ENCODE data around the gene RSRP1. TPM values are rescaled to one million over a fixed set of nuclear protein-coding genes. Genes with fewer than 3 reads are reported as not detected.

Gene RSRP1
- total RNA-seq, 4 donors from 2014 or later, result 23.1 to 133 (median 59.4) TPM

DNA sequence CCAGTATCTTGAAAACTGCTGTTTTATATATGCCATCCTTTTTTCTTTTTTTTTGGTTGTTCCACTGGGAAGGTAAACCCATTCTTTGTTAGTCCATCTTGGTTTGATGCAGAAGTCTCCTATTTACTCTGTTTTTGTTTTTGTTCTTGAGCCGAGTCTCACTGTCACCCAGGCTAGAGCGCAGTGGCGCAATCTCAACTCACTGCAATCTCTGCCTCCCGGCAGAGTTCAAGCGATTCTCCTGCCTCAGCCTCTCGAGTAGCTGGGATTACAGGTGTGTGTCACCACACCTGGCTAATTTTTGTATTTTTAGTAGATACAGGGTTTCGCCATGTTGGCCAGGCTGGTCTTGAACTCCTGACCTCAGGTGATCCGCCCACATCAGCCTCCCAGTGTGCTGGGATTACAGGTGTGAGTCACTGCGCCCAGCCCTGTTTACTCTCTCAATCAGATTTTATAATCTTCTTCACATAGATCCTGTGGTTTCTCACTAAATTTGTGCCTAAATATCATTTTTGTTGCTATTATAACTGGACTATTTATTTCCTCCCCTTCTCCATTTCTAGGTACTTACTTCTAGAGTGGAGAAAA, 27.5 kb downstream of the RSRP1 start:
- H3K4me1 ChIP-seq, result no peaks in the 10 kb centered on the region
- no peaks in the 10 kb centered on the region for H3K27me3 ChIP-seq
- 97 to 100% methylated on average over 4 of the region's 9 CpGs for WGBS, 2 donors (ENCODE audit: low coverage in 1 of 2)
- H3K9me3 ChIP-seq, result no peaks in the 10 kb centered on the region
- TF ChIP-seq POLR2A (IDR thresholded peaks at IDR 0.05) (no peak), POLR2AphosphoS5 (IDR thresholded peaks at IDR 0.05) (no peak), EP300 (IDR thresholded peaks at IDR 0.05) (no peak)
- TF ChIP-seq, protein P1, sequence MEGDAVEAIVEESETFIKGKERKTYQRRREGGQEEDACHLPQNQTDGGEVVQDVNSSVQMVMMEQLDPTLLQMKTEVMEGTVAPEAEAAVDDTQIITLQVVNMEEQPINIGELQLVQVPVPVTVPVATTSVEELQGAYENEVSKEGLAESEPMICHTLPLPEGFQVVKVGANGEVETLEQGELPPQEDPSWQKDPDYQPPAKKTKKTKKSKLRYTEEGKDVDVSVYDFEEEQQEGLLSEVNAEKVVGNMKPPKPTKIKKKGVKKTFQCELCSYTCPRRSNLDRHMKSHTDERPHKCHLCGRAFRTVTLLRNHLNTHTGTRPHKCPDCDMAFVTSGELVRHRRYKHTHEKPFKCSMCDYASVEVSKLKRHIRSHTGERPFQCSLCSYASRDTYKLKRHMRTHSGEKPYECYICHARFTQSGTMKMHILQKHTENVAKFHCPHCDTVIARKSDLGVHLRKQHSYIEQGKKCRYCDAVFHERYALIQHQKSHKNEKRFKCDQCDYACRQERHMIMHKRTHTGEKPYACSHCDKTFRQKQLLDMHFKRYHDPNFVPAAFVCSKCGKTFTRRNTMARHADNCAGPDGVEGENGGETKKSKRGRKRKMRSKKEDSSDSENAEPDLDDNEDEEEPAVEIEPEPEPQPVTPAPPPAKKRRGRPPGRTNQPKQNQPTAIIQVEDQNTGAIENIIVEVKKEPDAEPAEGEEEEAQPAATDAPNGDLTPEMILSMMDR (IDR thresholded peaks at IDR 0.05), result no peak
- H3K27ac ChIP-seq, result no peak overlapping the region
- H3K36me3 ChIP-seq, result peaks cover 0 to 59% of the 10 kb centered on the region in 2 donors
- no peak for ATAC-seq
- H3K4me3 ChIP-seq, result no peak overlapping the region

DNA sequence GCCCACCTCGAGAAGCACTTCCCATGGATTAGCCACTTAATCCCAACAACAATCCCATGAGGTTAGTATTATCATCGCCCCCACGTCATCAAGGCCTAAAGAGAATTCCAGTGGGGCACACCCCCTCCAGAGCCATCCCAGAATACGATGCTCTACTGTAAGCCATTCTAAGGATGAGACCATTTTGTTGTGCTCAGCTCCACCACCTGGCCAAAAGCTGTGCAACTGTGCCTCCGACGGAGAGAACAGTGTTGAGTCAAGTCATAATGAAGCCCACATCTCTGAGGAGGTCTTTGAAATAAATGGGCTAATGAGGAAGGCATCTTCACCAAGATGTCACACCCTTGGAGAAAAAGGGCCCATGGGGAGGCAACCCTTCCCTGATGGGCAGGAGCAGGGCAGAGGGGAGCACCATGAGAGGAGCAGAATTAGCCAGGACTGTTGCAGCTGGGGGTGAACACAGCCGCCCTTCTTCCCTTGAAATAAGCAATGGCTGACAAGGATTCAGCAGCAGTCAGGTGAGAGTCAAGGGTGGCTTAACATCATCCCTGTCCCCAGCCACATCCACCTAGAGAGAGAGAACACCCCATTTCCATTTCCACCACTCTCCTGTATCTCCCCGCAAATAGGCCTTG, 29.5 kb downstream of the RSRP1 start:
- H3K4me3 ChIP-seq, result no peak overlapping the region
- TF ChIP-seq, protein P1 (IDR thresholded peaks at IDR 0.05), result no peak
- H3K27me3 ChIP-seq, result no peaks in the 10 kb centered on the region
- peaks cover 0 to 39% of the 10 kb centered on the region in 2 donors for H3K36me3 ChIP-seq
- no peaks in the 10 kb centered on the region for H3K9me3 ChIP-seq
- no peak overlapping the region for H3K27ac ChIP-seq
- ATAC-seq, result no peak
- H3K4me1 ChIP-seq, result no peaks in the 10 kb centered on the region
- 83 to 86% methylated on average over 1 to 2 of the region's 8 CpGs for WGBS, 2 donors (ENCODE audit: low coverage in 1 of 2)

DNA sequence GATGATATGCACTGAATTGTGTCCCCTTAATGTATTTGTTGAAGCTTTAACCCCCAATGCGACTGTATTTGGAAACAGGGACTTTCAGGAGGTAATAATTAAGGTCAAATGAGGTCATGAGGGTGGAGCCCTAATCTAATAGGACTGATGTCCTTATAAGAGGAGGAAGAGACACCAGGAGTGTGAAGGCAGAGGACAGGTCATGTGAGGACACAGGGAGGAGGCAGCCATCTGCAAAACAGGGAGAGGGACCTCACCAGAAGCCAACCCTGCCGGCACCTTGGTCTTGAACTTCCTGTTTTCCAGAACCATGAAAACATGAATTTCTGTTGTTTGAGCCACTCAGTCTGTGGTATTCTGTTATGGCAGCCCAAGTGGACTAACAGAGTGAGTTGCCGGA, 30.2 kb downstream of the RSRP1 start:
- H3K27me3 ChIP-seq, result no peaks in the 10 kb centered on the region
- no peaks in the 10 kb centered on the region for H3K4me1 ChIP-seq
- no peak for ATAC-seq
- H3K4me3 ChIP-seq, result no peak overlapping the region
- H3K27ac ChIP-seq, result no peak overlapping the region
- WGBS, 2 donors (ENCODE audit: low coverage in 1 of 2), result 90 to 97% methylated on average over 3 of the region's 3 CpGs
- peaks cover 0 to 32% of the 10 kb centered on the region in 2 donors for H3K36me3 ChIP-seq
- TF ChIP-seq, protein P1 (IDR thresholded peaks at IDR 0.05), result no peak
- TF ChIP-seq EP300 (IDR thresholded peaks at IDR 0.05), result no peak
- TF ChIP-seq POLR2A (IDR thresholded peaks at IDR 0.05), result no peak
- no peak for TF ChIP-seq POLR2AphosphoS5 (IDR thresholded peaks at IDR 0.05)
- no peaks in the 10 kb centered on the region for H3K9me3 ChIP-seq

DNA sequence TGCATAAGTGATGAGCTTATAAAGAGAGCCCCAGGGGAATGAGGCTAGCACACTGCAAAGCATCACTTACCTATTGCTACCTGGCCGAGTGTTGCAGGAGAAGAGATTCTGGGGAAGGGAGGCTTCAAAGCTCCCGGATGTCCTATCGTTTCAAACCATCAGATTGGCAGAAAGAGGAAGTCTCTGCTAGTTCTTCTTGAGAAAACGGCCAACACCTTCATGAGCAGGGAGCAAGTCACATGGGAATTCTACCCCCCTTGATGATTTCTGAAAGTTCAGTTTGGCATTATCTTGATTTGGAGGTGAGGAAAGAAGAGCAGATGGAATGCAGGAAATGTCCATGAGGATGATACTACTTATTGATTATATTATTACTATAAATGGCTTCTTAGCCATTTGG, 31.1 kb downstream of the RSRP1 start:
- H3K27ac ChIP-seq, result no peak overlapping the region
- ATAC-seq, result no peak
- no peaks in the 10 kb centered on the region for H3K4me1 ChIP-seq
- H3K27me3 ChIP-seq, result peaks cover 8% of the 10 kb centered on the region
- no peaks in the 10 kb centered on the region for H3K9me3 ChIP-seq
- H3K4me3 ChIP-seq, result no peak overlapping the region
- TF ChIP-seq EP300 (IDR thresholded peaks at IDR 0.05) (no peak), POLR2A (IDR thresholded peaks at IDR 0.05) (no peak), POLR2AphosphoS5 (IDR thresholded peaks at IDR 0.05) (no peak)
- TF ChIP-seq, protein P1 (IDR thresholded peaks at IDR 0.05), result no peak
- 83 to 91% methylated on average over 4 of the region's 4 CpGs for WGBS, 2 donors (ENCODE audit: low coverage in 1 of 2)
- H3K36me3 ChIP-seq, result peaks cover 0 to 23% of the 10 kb centered on the region in 2 donors

DNA sequence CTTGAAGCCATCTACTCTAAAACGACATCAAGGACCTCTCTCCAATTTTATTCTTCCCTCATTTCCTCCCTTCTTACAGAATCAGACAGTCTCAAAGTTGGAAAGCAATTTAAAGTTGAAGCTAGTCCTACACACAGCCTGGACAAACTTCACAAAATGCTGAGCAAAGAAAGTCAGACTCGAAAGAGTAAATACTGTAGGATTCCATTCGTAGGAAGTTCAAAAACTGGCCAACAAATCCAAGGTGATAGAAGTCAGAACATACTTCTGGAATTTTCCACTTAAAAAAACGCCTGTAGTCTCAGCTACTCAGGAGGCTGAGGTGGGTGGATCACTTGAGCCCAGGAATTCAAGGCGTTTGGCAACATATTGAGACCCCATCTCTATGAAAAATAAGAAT, 34.5 kb downstream of the RSRP1 start:
- no peaks in the 10 kb centered on the region for H3K36me3 ChIP-seq
- 46 to 47% methylated on average over 5 of the region's 5 CpGs for WGBS, 2 donors (ENCODE audit: low coverage in 1 of 2)

More for the DNA sequence above, 34.5 kb downstream of the RSRP1 start:
- Histone ChIP-seq H3K4me3 (no peak overlapping the region), H3K27me3 (peaks cover 23% of the 10 kb centered on the region), H3K4me1 (no peaks in the 10 kb centered on the region), H3K9me3 (no peaks in the 10 kb centered on the region), H3K27ac (no peak overlapping the region)
- no peak for ATAC-seq
- TF ChIP-seq POLR2A (IDR thresholded peaks at IDR 0.05), result no peak
- no peak for TF ChIP-seq POLR2AphosphoS5 (IDR thresholded peaks at IDR 0.05)
- TF ChIP-seq, protein P1 (IDR thresholded peaks at IDR 0.05), result no peak
- no peak for TF ChIP-seq EP300 (IDR thresholded peaks at IDR 0.05)

All from gastroesophageal sphincter (tissue), 4 donors.